CD4-positive, alpha-beta T cell treated with Interleukin-15 for 4 hours (primary cell): ENCODE data around the gene ENTPD6.

ENCODE experiments used
- DNase-seq: peaks from one replicate; pipeline ENCODE4 v3.0.0-alpha.2; 2020; ENCODE audit warnings: low spot score

Gene ENTPD6

DNA sequence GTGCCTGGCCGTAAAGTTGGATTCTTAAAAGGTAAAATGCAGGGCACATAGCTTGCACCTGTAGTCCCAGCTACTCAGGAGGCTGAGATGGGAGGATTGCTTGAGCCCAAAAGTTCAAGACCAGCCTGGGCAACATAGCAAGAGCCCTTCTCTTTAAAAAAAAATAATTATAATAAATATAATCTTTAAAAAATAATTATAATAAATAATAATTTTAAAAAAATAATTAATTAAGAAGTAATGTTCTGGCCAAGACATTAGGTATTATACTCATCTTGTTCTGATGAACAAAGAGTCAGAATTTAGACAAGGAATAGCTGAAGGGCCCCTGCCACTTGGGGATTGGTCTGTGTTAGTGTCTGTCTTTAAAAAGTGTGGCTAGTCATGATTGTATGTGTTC lies 13.9 kb downstream of the ENTPD6 start:
- no peak for DNase-seq

- no peak for DNase-seq
These were observed 14.4 kb downstream of the ENTPD6 start for GRCh38 chr20:25209911-25210310.

- no peak for DNase-seq
These were observed 15.8 kb downstream of the ENTPD6 start for GRCh38 chr20:25211273-25211672.

GRCh38 chr20:25212242-25212641 lies 16.7 kb downstream of the ENTPD6 start:
- no peak for DNase-seq

- DNase-seq: no peak
These were observed 18.3 kb downstream of the ENTPD6 start for GRCh38 chr20:25213566-25214425.

DNA sequence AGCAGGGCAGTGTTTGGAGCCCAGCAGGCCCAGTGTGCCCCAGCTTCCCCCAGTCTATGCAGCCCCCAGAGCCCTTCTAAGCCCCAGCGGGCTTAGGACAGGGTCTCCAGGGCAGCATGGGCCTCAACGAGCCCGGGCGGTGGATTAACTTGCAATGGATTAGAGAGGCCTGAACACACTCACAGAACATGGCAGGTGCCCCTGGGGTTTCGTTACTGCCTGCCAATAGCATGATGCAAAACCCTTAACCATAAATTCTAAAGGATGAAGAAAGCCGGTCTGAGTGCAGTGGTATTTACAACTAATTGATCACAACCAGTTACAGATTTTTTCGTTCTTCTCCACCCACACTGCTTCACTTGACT lies 18.9 kb downstream of the ENTPD6 start:
- no peak for DNase-seq

DNA sequence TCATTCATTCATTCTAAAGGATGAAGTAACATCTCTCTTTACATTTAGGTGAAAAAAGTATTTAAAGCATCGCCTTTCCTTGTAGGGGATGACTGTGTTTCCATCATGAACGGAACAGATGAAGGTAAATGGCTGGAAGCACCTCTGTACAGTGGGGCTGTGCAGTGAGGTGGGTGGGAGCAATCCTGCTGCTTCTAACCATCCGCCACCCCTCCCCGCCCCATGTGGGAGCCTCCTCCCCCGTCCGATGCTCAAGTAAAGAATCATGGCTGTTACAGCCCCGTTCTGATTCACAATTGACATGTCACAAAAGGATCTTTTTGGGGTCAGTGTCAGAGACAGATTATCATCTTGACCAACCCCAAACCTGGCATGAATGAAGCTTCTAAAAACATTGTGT lies 19.3 kb downstream of the ENTPD6 start:
- DNase-seq: no peak

GRCh38 chr20:25215521-25215920 lies 20.0 kb downstream of the ENTPD6 start:
- DNase-seq: no peak

GRCh38 chr20:25216199-25216945 lies 20.9 kb downstream of the ENTPD6 start:
- no peak for DNase-seq

- DNase-seq: no peak
These were observed 21.9 kb downstream of the ENTPD6 start for GRCh38 chr20:25217161-25218108.

- DNase-seq: no peak
These were observed 22.6 kb downstream of the ENTPD6 start for GRCh38 chr20:25218109-25218486.

DNA sequence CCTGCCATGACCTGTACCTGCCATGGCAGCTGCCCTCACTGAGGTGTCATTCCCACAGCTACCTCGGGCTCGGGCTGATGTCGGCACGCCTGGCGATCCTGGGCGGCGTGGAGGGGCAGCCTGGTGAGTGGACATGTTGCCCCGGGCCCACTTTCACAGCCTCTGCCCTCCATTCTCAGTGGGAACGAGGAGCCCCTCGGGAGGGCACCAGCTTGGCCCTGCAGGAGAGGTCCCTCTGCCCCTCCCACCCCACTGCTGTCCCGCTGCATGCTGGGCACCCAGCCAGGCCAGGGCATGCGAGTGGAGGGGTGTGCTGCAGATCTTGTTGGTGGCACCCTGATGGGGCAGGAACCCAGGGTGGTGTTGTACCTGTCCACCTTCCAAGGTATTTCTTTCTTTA lies 23.0 kb downstream of the ENTPD6 start:
- no peak for DNase-seq

DNA sequence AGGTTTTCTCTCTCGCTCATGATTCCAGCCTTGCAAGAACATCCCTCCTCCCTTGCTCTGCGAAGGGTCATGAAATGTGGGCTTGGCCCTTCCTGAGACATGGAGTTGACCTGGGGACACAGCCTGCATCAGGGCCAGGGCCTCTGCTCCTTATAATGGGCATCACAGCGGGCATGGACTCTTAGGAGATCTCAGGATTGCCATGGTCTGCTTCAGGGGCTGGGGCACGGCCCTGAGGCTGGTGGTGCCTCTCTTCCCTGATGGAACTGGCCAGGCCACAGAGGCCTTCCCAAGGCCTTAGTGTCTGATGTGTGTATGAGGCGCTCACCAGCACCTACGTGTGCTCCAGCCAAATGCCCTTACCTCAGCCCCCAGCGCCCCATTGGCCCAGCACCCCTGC lies 23.9 kb downstream of the ENTPD6 start:
- DNase-seq: no peak

GRCh38 chr20:25220021-25220730 lies 24.7 kb downstream of the ENTPD6 start:
- DNase-seq: no peak

- DNase-seq: no peak
These were observed 25.5 kb downstream of the ENTPD6 start for GRCh38 chr20:25220810-25221591.

DNA sequence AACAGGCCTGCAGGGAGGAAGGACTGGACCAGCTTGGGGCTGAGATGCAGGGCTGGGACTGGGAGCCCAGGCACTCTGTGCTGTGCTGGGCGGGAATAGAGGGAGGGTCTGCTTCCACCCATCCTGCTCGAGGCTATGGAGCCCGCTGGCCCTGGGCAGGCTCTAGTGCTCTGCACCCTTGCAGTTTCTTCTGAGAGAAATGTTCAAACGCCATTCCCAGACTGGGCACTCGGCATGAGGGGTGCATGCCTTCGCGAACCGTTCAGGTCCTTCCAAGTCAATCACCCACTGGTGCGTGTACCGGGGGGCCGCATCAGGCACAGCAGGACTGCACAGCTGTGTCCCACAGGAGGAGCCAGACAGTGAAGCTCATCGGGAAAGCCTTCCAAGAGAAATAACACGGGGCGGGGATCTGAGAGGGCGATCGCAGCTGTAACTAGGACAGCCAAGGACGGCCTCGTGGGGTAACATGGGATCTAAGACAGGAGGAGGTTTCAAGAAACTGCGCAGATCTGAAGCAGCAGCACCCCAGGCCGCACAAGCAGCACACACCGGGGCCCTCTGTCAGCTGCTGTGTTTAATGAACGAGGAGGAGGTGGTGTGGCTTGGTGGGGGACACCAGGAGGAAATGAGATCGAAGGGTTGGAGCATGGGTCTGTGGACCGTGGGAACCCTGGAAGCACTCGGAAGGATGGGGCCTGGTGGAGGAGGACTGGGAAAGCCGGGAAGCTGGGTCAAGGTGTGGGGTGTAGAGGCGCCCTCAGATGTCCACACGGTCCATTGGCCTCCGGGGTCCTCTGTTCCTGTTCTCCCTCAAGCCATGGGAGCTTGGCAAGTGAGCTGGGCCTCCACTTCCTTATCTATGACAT lies 26.3 kb downstream of the ENTPD6 start:
- DNase-seq: no peak

- DNase-seq: no peak
These were observed 27.1 kb downstream of the ENTPD6 start for GRCh38 chr20:25222461-25223178.

GRCh38 chr20:25223179-25223661 lies 27.7 kb downstream of the ENTPD6 start:
- peak; percentile 17 for DNase-seq
